Sigmoid colon (tissue), 7 donors: Measurements from ENCODE around the gene HDHD3. TPM values are rescaled to one million over a fixed set of nuclear protein-coding genes. Genes with fewer than 3 reads are reported as not detected.
"Not testable (repeated sequence)": the region's sequence is repeated elsewhere in the genome, so short reads cannot be mapped to it uniquely, and the experiment has no call there.

ENCODE experiments used
- DNase-seq: peaks from one replicate; pipeline ENCODE4 v3.0.0-alpha.2; 2019
- H3K27ac ChIP-seq, 4 donors: fragments of 200-600 bp; sonication (generic); one replicate each; pipeline ENCODE4 v1.5.1; 2016 to 2019; ENCODE audit warnings: mild to moderate bottlenecking in 1 of 4
- H3K27me3 ChIP-seq, 3 donors: fragments of 200-600 bp; sonication (generic); one replicate each; pipeline ENCODE4 v1.5.1; 2019; ENCODE audit warnings: mild to moderate bottlenecking in 1 of 3
- H3K36me3 ChIP-seq, 4 donors: fragments of 200-600 bp; sonication (generic); one replicate each; pipeline ENCODE4 v1.5.1; 2016 to 2019
- H3K4me1 ChIP-seq, 4 donors: fragments of 200-600 bp; sonication (generic); one replicate each; pipeline ENCODE4 v1.5.1; 2017 to 2019
- H3K4me3 ChIP-seq, 4 donors: fragments of 200-600 bp; sonication (generic); one replicate each; pipeline ENCODE4 v1.5.1; 2017 to 2019; ENCODE audit warnings: mild to moderate bottlenecking in 2 of 4, moderate library complexity in 1 of 4
- H3K9me3 ChIP-seq, 4 donors: fragments of 200-600 bp in 3 of 4; sonication (generic) in 3 of 4; one replicate each; pipeline versions ENCODE4 v1.5.1 to v1.6.1; 2013 to 2019
- EP300 ChIP-seq, 4 donors: sonication (generic); formaldehyde crosslinking; IDR thresholded peaks; one replicate each; pipeline ENCODE4 v1.6.1; 2017; ENCODE audit warnings: antibody characterized with exemption in 4 of 4
- POLR2A ChIP-seq, 2 donors: fragments of 450-650 bp; IDR thresholded peaks; one replicate each; pipeline ENCODE4 v1.6.1; 2016; ENCODE audit warnings: antibody characterized with exemption in 2 of 2, mild to moderate bottlenecking in 2 of 2, moderate library complexity in 2 of 2
- POLR2AphosphoS5 ChIP-seq, 4 donors: sonication (generic); formaldehyde crosslinking; IDR thresholded peaks; one replicate each; pipeline ENCODE4 v1.6.1; 2017; ENCODE audit warnings: antibody characterized with exemption in 4 of 4
- WGBS, 2 donors: extraction: QIAGEN DNeasy Blood & Tissue Kit; methylation state at CpG; one replicate each; pipeline ENCODE4 v1.1.7; 2013; 5-methylcytosine and 5-hydroxymethylcytosine counted together
- intact Hi-C: fragments of 100-400 bp; cut with DNase I; formaldehyde crosslinking; loops from one replicate; pipeline ENCODE4 v1.15.1; 2023
- polyA plus RNA-seq, 3 donors: library from polyadenylated mRNA; stranded (reverse); fragments of 200-250 nt; gene quantifications; one replicate each; pipeline ENCODE4 v1.2.3, GENCODE V29; 2013
- total RNA-seq, 4 donors: library from RNA; depleted of rRNA; stranded (reverse); fragments of >200 nt; gene quantifications; one replicate each; pipeline ENCODE4 v1.1.0, GENCODE V29; 2016
- TF ChIP-seq, protein P1 (sequence below), 4 experiments: fragments of 450-650 bp in 3 of 4; fragments of 200-600 bp in 1 of 4; IDR thresholded peaks; one replicate each; pipeline ENCODE4 v1.5.1; 2016 to 2019; ENCODE audit warnings: antibody characterized with exemption in 4 of 4, mild to moderate bottlenecking in 3 of 4, moderate library complexity in 2 of 4
- donor health status: healthy with polysubstance abuse.
- donor health status: Bipolar disorder and iron deficiency.
- donor health status: healthy.

Gene HDHD3
- total and polyA plus RNA-seq, 7 donors = 16.4 to 158 (median 34.6) TPM

- Histone ChIP-seq H3K9me3 (no peaks in the 10 kb centered on the region), H3K27me3 (no peaks in the 10 kb centered on the region), H3K27ac (no peak overlapping the region), H3K4me3 (no peak overlapping the region), H3K4me1 (peaks cover 0 to 11% (median 6%) of the 10 kb centered on the region in 4 donors), H3K36me3 (peaks cover 6 to 25% (median 11%) of the 10 kb centered on the region in 4 donors)
- intact Hi-C loops = no loop called here
- WGBS, 2 donors = 63 to 83% methylated on average over 8 of the region's 8 CpGs
- TF ChIP-seq POLR2A (IDR thresholded peaks at IDR 0.05) (no peak), EP300 (IDR thresholded peaks at IDR 0.05) (no peak), POLR2AphosphoS5 (IDR thresholded peaks at IDR 0.05) (no peak)
- TF ChIP-seq, protein P1, sequence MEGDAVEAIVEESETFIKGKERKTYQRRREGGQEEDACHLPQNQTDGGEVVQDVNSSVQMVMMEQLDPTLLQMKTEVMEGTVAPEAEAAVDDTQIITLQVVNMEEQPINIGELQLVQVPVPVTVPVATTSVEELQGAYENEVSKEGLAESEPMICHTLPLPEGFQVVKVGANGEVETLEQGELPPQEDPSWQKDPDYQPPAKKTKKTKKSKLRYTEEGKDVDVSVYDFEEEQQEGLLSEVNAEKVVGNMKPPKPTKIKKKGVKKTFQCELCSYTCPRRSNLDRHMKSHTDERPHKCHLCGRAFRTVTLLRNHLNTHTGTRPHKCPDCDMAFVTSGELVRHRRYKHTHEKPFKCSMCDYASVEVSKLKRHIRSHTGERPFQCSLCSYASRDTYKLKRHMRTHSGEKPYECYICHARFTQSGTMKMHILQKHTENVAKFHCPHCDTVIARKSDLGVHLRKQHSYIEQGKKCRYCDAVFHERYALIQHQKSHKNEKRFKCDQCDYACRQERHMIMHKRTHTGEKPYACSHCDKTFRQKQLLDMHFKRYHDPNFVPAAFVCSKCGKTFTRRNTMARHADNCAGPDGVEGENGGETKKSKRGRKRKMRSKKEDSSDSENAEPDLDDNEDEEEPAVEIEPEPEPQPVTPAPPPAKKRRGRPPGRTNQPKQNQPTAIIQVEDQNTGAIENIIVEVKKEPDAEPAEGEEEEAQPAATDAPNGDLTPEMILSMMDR (IDR thresholded peaks at IDR 0.05) = no peak
- DNase-seq = no peak
Observed at GRCh38 chr9:113370806-113371325, 5.9 kb downstream of the HDHD3 start.

DNA sequence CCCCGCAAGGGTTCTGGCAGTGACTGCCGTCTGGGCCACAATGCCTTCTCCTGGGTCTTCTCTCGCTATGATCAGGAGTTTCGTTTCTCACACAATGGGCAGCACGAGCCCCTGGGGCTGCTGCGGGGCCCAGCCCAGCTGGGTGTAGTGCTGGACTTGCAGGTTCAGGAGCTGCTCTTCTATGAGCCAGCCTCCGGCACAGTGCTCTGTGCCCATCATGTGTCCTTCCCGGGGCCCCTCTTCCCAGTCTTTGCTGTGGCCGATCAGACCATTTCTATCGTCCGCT, 7.0 kb downstream of the HDHD3 start:
- H3K36me3 ChIP-seq = peaks cover 6 to 25% (median 9%) of the 10 kb centered on the region in 4 donors
- peaks cover 0 to under 1% (median 0%) of the 10 kb centered on the region in 4 donors for H3K4me1 ChIP-seq
- H3K4me3 ChIP-seq = no peak overlapping the region
- WGBS, 2 donors = 72 to 87% methylated on average over 11 of the region's 11 CpGs
- H3K27me3 ChIP-seq = no peaks in the 10 kb centered on the region
- H3K27ac ChIP-seq = no peak overlapping the region
- no peak for DNase-seq
- H3K9me3 ChIP-seq = no peaks in the 10 kb centered on the region
- TF ChIP-seq, protein P1 (IDR thresholded peaks at IDR 0.05) = no peak
- TF ChIP-seq POLR2AphosphoS5 (IDR thresholded peaks at IDR 0.05) = no peak
- TF ChIP-seq POLR2A (IDR thresholded peaks at IDR 0.05) = no peak
- TF ChIP-seq EP300 (IDR thresholded peaks at IDR 0.05) = no peak
- intact Hi-C loops = no loop called here

- H3K27ac ChIP-seq = no peak overlapping the region
- peaks cover 6 to 20% (median 8%) of the 10 kb centered on the region in 4 donors for H3K36me3 ChIP-seq
- intact Hi-C loops = no loop called here
- H3K4me1 ChIP-seq = no peaks in the 10 kb centered on the region
- WGBS, 2 donors = 67 to 80% methylated on average over 13 of the region's 13 CpGs
- TF ChIP-seq POLR2A (IDR thresholded peaks at IDR 0.05) = no peak
- TF ChIP-seq POLR2AphosphoS5 (IDR thresholded peaks at IDR 0.05) = no peak
- TF ChIP-seq, protein P1 (IDR thresholded peaks at IDR 0.05) = no peak
- no peak for TF ChIP-seq EP300 (IDR thresholded peaks at IDR 0.05)
- H3K9me3 ChIP-seq = no peaks in the 10 kb centered on the region
- no peaks in the 10 kb centered on the region for H3K27me3 ChIP-seq
- H3K4me3 ChIP-seq = no peak overlapping the region
- no peak for DNase-seq
Observed at GRCh38 chr9:113368982-113369854, 7.6 kb downstream of the HDHD3 start.

DNA sequence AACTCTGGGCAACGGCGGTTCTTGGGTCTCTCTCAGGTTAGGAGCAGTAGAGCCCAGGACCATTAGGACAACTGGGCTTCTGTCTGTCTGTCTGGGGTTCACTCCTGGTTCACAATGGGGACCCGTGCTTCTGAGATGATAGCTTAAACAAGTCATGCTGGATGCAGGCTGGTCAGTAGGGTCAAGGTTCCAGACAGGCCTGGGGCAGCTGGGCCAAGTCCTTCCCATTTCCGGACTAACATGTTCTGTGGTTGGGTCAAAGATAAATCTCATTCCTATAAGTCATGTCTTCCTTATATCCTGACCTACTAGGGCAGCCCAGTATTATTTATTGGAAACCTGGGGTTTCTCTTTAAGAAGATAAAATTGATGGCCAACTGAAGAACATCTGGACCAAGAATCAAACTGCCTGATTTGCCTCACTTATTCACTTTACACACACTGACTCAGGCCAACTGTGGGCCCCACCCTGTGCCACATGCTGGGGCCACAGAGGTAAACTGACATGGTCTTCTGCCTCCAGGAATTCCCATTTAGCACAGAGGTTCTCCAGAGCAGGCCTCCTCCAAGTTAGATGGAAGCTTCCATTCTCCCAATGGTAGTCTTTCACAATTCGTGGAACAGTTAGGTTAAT, 8.3 kb downstream of the HDHD3 start:
- H3K27me3 ChIP-seq = no peaks in the 10 kb centered on the region
- peaks cover 0 to 12% (median 1%) of the 10 kb centered on the region in 4 donors for H3K36me3 ChIP-seq
- TF ChIP-seq POLR2AphosphoS5 (IDR thresholded peaks at IDR 0.05) (no peak), EP300 (IDR thresholded peaks at IDR 0.05) (no peak), POLR2A (IDR thresholded peaks at IDR 0.05) (no peak)
- TF ChIP-seq, protein P1 (IDR thresholded peaks at IDR 0.05) = no peak
- no peak for DNase-seq
- no peaks in the 10 kb centered on the region for H3K4me1 ChIP-seq
- no peak overlapping the region for H3K27ac ChIP-seq
- intact Hi-C loops = no loop called here
- no peak overlapping the region for H3K4me3 ChIP-seq
- no peaks in the 10 kb centered on the region for H3K9me3 ChIP-seq
- WGBS, 2 donors = 88 to 93% methylated on average over 5 of the region's 5 CpGs

DNA sequence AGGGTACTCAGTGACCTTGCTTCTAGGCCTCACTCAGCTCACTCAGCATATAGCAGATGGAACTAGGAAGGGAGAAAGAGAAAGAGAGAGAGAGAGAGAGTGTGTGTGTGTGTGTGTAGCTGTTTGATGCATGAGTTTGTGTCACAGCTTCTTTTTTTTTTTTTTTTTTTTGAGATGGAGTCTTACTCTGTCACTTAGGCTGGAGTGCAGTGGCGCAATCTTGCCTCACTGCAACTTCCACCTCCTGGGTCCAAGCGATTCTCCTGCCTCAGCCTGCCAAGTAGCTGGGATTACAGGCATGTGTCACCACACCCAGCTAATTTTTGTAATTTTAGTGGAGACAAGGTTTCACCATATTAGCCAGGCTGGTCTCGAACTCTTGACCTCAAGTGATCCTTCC, 11.1 kb downstream of the HDHD3 start:
- 90 to 97% methylated on average over 3 of the region's 3 CpGs for WGBS, 2 donors
- H3K9me3 ChIP-seq, H3K27me3 ChIP-seq, H3K4me1 ChIP-seq, H3K4me3 ChIP-seq, H3K27ac ChIP-seq, H3K36me3 ChIP-seq, intact Hi-C loops, DNase-seq: not testable (repeated sequence)
